Stimulated activated CD4-positive, alpha-beta T cell treated with anti-CD3 and anti-CD28 coated beads, Interleukin-15, amount 100 ng/mL, for 48 hours (primary cell): Measurements from ENCODE around the gene FHIT.
"Not testable (repeated sequence)": the region's sequence is repeated elsewhere in the genome, so short reads cannot be mapped to it uniquely, and the experiment has no call there.

Experiments used
- DNase-seq, 2 donors: peaks; one replicate each; pipeline ENCODE4 v3.0.0-alpha.2; 2020; ENCODE audit warnings: low read depth in 2 of 2

FHIT gene

GRCh38 chr3:60992395-60992794 lies 258.9 kb downstream of the FHIT start:
- DNase-seq = no peak

- no peak for DNase-seq
These were observed 260.9 kb downstream of the FHIT start for GRCh38 chr3:60990442-60990730.

- no peak for DNase-seq
These were observed 261.4 kb downstream of the FHIT start for GRCh38 chr3:60989626-60990441.

GRCh38 chr3:60987191-60987590 lies 264.1 kb downstream of the FHIT start:
- not testable (repeated sequence) for DNase-seq

- no peak for DNase-seq
These were observed 264.7 kb downstream of the FHIT start for GRCh38 chr3:60986552-60986951.

GRCh38 chr3:60983906-60984305 lies 267.3 kb downstream of the FHIT start:
- DNase-seq = no peak

- no peak for DNase-seq
These were observed 270.9 kb downstream of the FHIT start for GRCh38 chr3:60980342-60980692.

- DNase-seq = no peak
These were observed 271.6 kb downstream of the FHIT start for GRCh38 chr3:60979461-60980341.

GRCh38 chr3:60973321-60973720 lies 277.9 kb downstream of the FHIT start:
- DNase-seq = no peak

- DNase-seq = no peak
These were observed 278.7 kb downstream of the FHIT start for GRCh38 chr3:60972599-60972998.

- no peak for DNase-seq
These were observed 280.4 kb downstream of the FHIT start for GRCh38 chr3:60970850-60971249.

- no peak for DNase-seq
These were observed 284.1 kb downstream of the FHIT start for GRCh38 chr3:60967141-60967540.

- no peak for DNase-seq
These were observed 293.7 kb downstream of the FHIT start for GRCh38 chr3:60957541-60957940.

- no peak for DNase-seq
These were observed 294.5 kb downstream of the FHIT start for GRCh38 chr3:60956729-60957128.

- no peak for DNase-seq
These were observed 296.2 kb downstream of the FHIT start for GRCh38 chr3:60955034-60955433.

GRCh38 chr3:60954048-60954447 lies 297.2 kb downstream of the FHIT start:
- no peak for DNase-seq

- DNase-seq = no peak
These were observed 297.9 kb downstream of the FHIT start for GRCh38 chr3:60953351-60953750.

GRCh38 chr3:60952055-60952454 lies 299.2 kb downstream of the FHIT start:
- no peak for DNase-seq

GRCh38 chr3:60949146-60949545 lies 302.1 kb downstream of the FHIT start:
- DNase-seq = no peak

GRCh38 chr3:60948488-60948887 lies 302.8 kb downstream of the FHIT start:
- DNase-seq = no peak

GRCh38 chr3:60935709-60936108 lies 315.5 kb downstream of the FHIT start:
- no peak for DNase-seq

GRCh38 chr3:60933824-60934223 lies 317.4 kb downstream of the FHIT start:
- no peak for DNase-seq

- DNase-seq = no peak
These were observed 318.6 kb downstream of the FHIT start for GRCh38 chr3:60932643-60933042.
